NCI-H446 treated with DMSO at 0.1 percent for 48 hours (cell line): ENCODE data around the gene TBCD.
A peak's percentile ranks its signal among the peaks of the same experiment; 100 is the strongest.
"Not testable (repeated sequence)": the region's sequence is repeated elsewhere in the genome, so short reads cannot be mapped to it uniquely, and the experiment has no call there.

Source experiments
- DNase-seq: peaks from one replicate; lab custom pipeline; 2025; lab: John Stamatoyannopoulos, UW

TBCD gene

GRCh38 chr17:82729479-82730260 lies 22.2 kb upstream of the TBCD start:
- DNase-seq: no peak

- DNase-seq: no peak
These were observed 19.6 kb upstream of the TBCD start for GRCh38 chr17:82732118-82732743.

GRCh38 chr17:82734987-82735866 lies 16.6 kb upstream of the TBCD start, which contains the start of gene FN3K:
Gene FN3K, plus strand, starts transcription at chr17:82735615. Its CDS starts 22 bp downstream, at chr17:82735637.
- DNase-seq: peak; percentile 26

- DNase-seq: no peak
These were observed 15.2 kb upstream of the TBCD start for GRCh38 chr17:82736511-82737185.

- DNase-seq: no peak
These were observed 13.6 kb upstream of the TBCD start for GRCh38 chr17:82737967-82738877.

- DNase-seq: no peak
These were observed 10.7 kb upstream of the TBCD start for GRCh38 chr17:82740906-82741759.

GRCh38 chr17:82743344-82744219 lies 8.3 kb upstream of the TBCD start:
- DNase-seq: no peak

- DNase-seq: not testable (repeated sequence)
These were observed 7.1 kb upstream of the TBCD start for GRCh38 chr17:82744736-82745135.

- no peak for DNase-seq
These were observed 6.3 kb upstream of the TBCD start for GRCh38 chr17:82745524-82745923.

- DNase-seq: no peak
These were observed 3.1 kb upstream of the TBCD start for GRCh38 chr17:82748756-82749155.

GRCh38 chr17:82750241-82750908 lies 1.5 kb upstream of the TBCD start:
- no peak for DNase-seq

- DNase-seq: no peak
These were observed 694 bp upstream of the TBCD start for GRCh38 chr17:82751171-82751570.

- no peak for DNase-seq
These were observed 721 bp downstream of the TBCD start for GRCh38 chr17:82752371-82753200.

- no peak for DNase-seq
These were observed 1.3 kb downstream of the TBCD start for GRCh38 chr17:82753201-82753464.

GRCh38 chr17:82754297-82755208 lies 2.7 kb downstream of the TBCD start:
- no peak for DNase-seq

- DNase-seq: no peak
These were observed 4.3 kb downstream of the TBCD start for GRCh38 chr17:82756166-82756565.

- DNase-seq: no peak
These were observed 13.5 kb downstream of the TBCD start for GRCh38 chr17:82765371-82765770.
